SK-N-SH treated with all-trans-retinoic acid at 6 μM for 48 hours (cell line): Measurements from ENCODE around the gene PARP2.

Source experiments
- BACH2 ChIP-seq: fragments of 250-450 bp; sonication (Bioruptor Pico); IDR thresholded peaks from 2 replicates; pipeline ENCODE4 v1.9.0; 2021; ENCODE audit warnings: mild to moderate bottlenecking, borderline replicate concordance
- RARB ChIP-seq: fragments of 250-450 bp; sonication (Bioruptor Pico); IDR thresholded peaks from 2 replicates; pipeline ENCODE4 v1.8.0; 2021; ENCODE audit warnings: mild to moderate bottlenecking, moderate library complexity

GRCh38 chr14:20386276-20386855 lies 42.9 kb downstream of the PARP2 start:
- TF ChIP-seq BACH2 (CRISPR knock-in tag) (no peak), RARB (CRISPR knock-in tag) (no peak)
